Measurements from ENCODE around the gene RBCK1. TPM values are rescaled to one million over a fixed set of nuclear protein-coding genes. Genes with fewer than 3 reads are reported as not detected.
"Not testable (repeated sequence)": the region's sequence is repeated elsewhere in the genome, so short reads cannot be mapped to it uniquely, and the experiment has no call there.

The RBCK1 gene
- total and polyA plus RNA-seq, 3 donors from 2014 or later: 77.8 to 93.7 (median 87.2) TPM

DNA sequence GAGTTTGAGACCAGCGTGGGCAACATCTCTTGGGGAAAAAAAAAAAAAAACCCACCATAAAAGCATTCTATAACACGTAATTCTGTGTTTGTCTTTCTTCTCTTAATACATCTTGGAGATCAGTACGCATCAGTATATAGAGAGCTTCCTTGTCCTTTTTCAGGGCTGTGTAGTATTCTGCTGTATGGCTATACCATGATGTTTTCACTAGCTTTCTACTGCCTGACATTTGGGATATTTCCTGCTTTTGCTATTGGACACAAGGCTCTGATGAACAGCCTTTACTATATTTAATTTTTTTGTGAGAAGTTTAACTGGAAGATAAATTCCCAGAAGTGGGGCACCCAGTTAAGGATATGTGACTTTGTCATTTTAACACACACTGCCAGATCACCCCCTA lies 20.6 kb upstream of the RBCK1 start:
- Histone ChIP-seq H3K4me1 (no peaks in the 10 kb centered on the region), H3K9me3 (no peaks in the 10 kb centered on the region), H3K4me3 (no peak overlapping the region), H3K27me3 (no peaks in the 10 kb centered on the region), H3K36me3 (ENCODE audit: low read depth, missing control alignments) (no peaks in the 10 kb centered on the region), H3K27ac (no peak overlapping the region)
- 96% methylated on average over 3 of the region's 3 CpGs for WGBS, 2 donors
- intact Hi-C loops (cut with DNase I; ENCODE audit: low total_unique reads): no loop called here
- no peak for DNase-seq
- TF ChIP-seq, protein P1, sequence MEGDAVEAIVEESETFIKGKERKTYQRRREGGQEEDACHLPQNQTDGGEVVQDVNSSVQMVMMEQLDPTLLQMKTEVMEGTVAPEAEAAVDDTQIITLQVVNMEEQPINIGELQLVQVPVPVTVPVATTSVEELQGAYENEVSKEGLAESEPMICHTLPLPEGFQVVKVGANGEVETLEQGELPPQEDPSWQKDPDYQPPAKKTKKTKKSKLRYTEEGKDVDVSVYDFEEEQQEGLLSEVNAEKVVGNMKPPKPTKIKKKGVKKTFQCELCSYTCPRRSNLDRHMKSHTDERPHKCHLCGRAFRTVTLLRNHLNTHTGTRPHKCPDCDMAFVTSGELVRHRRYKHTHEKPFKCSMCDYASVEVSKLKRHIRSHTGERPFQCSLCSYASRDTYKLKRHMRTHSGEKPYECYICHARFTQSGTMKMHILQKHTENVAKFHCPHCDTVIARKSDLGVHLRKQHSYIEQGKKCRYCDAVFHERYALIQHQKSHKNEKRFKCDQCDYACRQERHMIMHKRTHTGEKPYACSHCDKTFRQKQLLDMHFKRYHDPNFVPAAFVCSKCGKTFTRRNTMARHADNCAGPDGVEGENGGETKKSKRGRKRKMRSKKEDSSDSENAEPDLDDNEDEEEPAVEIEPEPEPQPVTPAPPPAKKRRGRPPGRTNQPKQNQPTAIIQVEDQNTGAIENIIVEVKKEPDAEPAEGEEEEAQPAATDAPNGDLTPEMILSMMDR (IDR thresholded peaks at IDR 0.05): no peak
- no peak for TF ChIP-seq POLR2A (IDR thresholded peaks at IDR 0.05)

DNA sequence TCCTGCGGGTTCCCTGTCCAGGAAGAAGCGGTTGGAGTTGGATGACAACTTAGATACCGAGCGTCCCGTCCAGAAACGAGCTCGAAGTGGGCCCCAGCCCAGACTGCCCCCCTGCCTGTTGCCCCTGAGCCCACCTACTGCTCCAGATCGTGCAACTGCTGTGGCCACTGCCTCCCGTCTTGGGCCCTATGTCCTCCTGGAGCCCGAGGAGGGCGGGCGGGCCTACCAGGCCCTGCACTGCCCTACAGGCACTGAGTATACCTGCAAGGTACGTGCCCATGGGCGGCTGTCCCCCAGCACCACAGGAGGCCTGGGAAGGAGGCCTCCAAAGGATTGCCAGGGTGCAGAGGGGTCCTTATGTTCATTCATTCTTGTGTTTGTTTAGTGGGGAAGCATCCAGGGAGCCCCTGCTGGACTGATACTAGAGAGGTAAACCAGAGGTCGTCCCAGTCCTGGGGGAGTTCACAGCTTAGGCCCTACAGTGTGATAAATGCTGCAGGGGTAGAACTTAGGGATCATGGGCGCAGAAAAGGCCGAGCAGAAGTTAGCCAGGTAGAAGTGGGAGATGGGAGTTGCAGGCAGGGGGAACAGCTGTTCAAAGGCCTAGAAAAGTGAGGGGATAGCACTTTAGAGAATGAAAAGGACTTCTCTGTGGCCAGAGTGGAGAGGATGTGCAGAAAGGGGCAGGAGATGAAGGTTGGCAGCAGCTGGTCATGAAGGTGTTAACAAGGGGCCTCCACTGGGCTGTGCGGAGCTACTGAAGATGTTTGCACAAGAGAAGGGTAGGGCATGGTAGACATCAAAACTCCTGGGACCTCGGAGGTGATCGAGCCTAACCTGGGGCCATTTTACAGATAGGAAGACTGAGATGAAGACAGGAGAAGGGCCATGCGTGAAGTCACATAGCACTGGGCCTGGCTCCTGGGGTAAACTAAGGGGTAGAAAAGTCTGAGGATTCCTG lies 19.8 kb upstream of the RBCK1 start:
- intact Hi-C loops (cut with DNase I; ENCODE audit: low total_unique reads): no loop called here
- DNase-seq: no peak
- 85 to 87% methylated on average over 21 of the region's 21 CpGs for WGBS, 2 donors
- TF ChIP-seq, protein P1 (IDR thresholded peaks at IDR 0.05): no peak
- Histone ChIP-seq H3K36me3 (ENCODE audit: low read depth, missing control alignments) (no peaks in the 10 kb centered on the region), H3K27me3 (no peaks in the 10 kb centered on the region), H3K27ac (no peak overlapping the region), H3K9me3 (no peaks in the 10 kb centered on the region), H3K4me1 (no peaks in the 10 kb centered on the region), H3K4me3 (no peak overlapping the region)

DNA sequence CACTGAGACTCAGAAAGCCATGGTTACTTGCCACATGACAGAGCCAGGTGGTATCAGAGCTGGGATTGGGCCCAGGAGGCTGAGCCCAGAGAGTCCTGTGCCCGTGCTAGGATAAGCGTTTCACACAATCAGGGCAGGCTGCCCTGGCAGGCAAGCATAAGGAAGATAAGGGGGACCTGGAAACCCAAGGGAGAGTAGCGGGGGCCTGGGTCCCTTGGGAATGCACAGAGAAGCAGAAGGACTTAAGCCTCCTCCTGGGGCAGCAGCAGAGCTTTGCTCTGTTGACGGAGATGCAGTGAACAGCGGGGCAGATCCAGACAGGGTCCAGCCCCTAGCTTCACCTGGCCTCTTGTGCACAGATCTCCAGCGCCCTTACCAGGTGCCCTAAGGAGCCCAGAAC lies 18.9 kb upstream of the RBCK1 start:
- 77 to 80% methylated on average over 3 to 6 of the region's 6 CpGs for WGBS, 2 donors
- no peaks in the 10 kb centered on the region for H3K27me3 ChIP-seq
- TF ChIP-seq, protein P1 (IDR thresholded peaks at IDR 0.05): no peak
- no peak for TF ChIP-seq POLR2A (IDR thresholded peaks at IDR 0.05)
- no peaks in the 10 kb centered on the region for H3K36me3 ChIP-seq (ENCODE audit: low read depth, missing control alignments)
- DNase-seq: no peak
- no peak overlapping the region for H3K4me3 ChIP-seq
- no peak overlapping the region for H3K27ac ChIP-seq
- no peaks in the 10 kb centered on the region for H3K9me3 ChIP-seq
- no peaks in the 10 kb centered on the region for H3K4me1 ChIP-seq
- intact Hi-C loops (cut with DNase I; ENCODE audit: low total_unique reads): no loop called here

DNA sequence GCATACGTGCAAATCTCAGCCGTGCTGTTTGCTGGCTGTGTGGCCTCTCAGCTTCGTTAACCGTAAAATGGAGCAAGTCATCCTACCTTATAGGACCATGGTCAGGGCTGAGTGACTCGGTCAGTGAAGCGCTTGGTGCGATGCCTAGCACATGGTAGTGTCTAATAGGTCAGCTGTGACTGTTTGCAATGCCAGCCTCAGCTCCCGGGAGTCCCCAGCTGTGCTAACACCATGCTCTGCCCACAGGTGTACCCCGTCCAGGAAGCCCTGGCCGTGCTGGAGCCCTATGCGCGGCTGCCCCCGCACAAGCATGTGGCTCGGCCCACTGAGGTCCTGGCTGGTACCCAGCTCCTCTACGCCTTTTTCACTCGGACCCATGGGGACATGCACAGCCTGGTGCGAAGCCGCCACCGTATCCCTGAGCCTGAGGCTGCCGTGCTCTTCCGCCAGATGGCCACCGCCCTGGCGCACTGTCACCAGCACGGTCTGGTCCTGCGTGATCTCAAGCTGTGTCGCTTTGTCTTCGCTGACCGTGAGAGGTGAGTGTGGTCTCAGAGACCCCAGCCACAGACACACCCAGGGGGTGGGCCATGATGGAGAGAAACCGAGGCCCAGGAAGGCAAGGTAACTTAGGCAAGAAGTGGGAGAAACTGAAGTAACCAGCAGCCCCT lies 16.9 kb upstream of the RBCK1 start:
- WGBS, 2 donors: 94% methylated on average over 16 to 29 of the region's 29 CpGs
- Histone ChIP-seq H3K9me3 (no peaks in the 10 kb centered on the region), H3K4me1 (no peaks in the 10 kb centered on the region), H3K36me3 (ENCODE audit: low read depth, missing control alignments) (no peaks in the 10 kb centered on the region), H3K4me3 (no peak overlapping the region), H3K27me3 (no peaks in the 10 kb centered on the region), H3K27ac (no peak overlapping the region)
- intact Hi-C loops (cut with DNase I; ENCODE audit: low total_unique reads): no loop called here
- DNase-seq: no peak
- no peak for TF ChIP-seq POLR2A (IDR thresholded peaks at IDR 0.05)
- TF ChIP-seq, protein P1 (IDR thresholded peaks at IDR 0.05): no peak

DNA sequence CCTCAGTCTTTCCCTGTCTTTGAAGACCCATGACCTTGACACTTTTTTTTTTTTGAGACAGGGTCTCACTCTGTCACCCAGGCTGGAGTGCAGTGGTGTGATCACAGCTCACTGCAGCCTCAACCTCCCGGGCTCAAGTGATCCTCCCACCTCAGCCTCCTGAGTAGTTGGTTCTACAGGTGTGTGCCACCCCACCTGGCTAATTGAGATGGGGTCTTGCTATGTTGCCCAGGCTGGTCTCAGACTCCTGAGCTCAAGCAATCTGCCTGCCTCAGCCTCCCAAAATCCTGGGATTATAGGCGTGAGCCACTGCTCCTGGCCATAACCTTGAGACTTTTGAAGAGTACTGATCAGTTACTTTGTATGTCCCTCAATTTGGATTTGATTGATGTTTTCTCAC lies 14.8 kb upstream of the RBCK1 start:
- H3K4me3 ChIP-seq; H3K36me3 ChIP-seq (ENCODE audit: low read depth, missing control alignments); DNase-seq; H3K9me3 ChIP-seq; H3K27me3 ChIP-seq; H3K27ac ChIP-seq; H3K4me1 ChIP-seq; intact Hi-C loops (cut with DNase I; ENCODE audit: low total_unique reads): not testable (repeated sequence)
- WGBS, 2 donors: 85 to 86% methylated on average over 2 of the region's 2 CpGs

Measured in testis (tissue), 3 donors.